Anterior cingulate cortex (tissue), 58 donors: ENCODE results near the gene MSS51.
"Not testable (repeated sequence)": the region's sequence is repeated elsewhere in the genome, so short reads cannot be mapped to it uniquely, and the experiment has no call there.

Experiments used
- DNase-seq, 58 donors: peaks; one replicate each; lab custom pipeline; 2025; lab: John Stamatoyannopoulos, UW

The MSS51 gene

DNA sequence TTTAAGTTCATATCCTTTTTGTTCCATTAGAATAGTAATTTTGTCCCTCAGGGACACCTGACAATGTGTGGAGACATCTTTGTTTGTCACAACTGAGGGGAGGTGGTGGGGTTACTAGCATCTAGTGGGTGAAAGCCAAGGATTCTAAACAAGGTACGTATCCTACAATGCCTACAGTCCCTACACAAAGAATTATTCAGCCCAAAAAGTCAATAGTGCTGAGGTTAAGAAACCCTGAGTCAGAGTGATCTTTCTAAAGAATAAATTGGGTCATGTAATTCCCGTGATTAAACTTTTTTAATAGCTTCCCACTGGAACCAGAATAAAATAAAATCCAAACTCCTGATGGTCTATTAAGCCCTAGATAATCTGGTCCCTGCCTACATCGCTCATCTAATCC, 16.8 kb downstream of the MSS51 start:
- no peak for DNase-seq

DNA sequence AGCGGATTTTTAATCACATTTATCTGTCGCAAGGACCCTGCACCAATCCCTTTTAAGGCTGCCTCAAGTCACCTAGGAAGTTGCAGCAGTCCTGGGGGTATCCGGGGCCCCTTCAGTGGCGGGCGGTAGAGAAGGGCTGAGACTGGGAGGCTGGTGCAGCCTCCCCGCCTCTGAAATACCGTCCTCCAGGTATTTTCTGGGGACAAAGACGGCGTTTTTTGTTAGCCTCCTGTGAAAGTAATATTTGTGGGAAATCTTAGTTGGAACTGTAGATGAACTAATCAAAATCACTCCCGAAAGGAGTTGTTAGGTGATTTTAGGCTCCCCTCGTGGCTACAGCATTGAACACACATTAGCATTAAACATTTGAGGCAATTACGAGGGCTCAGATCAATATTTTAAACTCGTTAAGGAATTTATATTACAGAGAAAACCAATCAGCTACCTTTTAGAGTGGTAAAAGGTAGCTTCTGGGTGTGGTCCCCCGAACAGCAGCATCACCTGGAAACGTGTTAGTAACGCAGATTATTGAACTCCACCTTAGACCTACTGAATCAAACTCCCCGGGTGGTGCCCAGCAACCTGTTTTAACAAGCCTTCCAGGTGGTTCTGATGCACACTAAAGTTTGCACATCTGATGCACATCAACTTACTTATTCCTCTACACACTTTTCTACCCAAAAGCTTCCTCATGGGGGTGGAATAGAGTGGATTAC, 19.0 kb downstream of the MSS51 start:
- no peak for DNase-seq

DNA sequence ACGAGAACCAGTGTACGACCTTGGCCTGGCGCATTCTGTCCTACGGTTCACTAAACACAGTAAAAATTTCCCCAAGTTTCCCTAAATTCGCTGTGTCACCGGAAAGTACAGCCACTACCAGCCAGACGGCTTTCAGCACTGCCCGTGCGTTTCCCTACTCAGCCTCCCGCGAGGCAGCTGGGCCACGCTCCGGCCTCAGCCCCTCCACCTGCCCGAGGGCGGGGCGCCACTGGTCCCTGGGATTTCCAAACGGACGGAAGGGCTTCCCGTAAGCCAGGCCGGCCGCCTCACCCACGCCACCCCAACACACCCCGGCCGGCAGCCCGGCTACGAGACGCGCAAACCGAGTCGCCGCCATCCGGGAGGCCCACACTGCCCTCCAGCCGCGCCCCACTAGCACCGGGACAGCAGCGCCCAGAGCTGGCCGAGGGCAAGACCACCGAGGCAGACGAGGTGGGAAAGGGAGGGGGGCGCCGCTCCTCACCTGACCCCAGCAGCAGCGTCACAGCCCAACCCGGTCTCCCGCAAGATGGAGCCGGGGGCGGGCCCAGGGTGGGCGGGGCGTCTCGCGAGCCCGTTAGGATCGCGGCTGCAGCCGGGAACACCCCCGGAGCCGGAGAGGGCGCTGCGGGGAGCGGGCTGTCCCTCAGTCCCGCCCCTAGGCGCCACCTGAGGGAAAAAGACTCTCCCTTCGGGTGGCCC, 19.7 kb downstream of the MSS51 start, which contains the start of gene ANXA7:
TSS of gene ANXA7 (minus strand) at position 531 of the 702 bp plus-strand sequence. CDS start 13,202 bp downstream, outside the sequence.
- peak; percentile 50 to 95 (median 86) for DNase-seq

DNA sequence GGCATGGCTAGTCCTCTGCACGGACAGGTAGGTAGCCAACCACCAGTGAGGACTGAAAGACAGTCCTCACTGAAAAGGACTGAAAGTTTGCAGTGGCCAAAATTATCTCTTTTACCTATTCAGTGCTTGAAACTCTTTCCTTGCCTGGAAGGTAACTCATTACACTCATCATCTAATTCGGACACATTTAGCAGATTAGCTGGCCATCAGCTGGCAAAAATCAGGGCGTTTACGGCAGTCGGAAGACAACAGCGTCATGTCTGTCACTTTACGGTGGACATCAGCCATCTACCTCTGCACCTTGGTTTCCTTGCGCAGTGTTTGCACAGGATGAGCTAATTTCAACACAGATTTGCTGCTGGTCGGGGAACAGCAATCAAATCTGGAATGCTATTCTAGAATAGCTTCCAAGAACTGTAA, 20.2 kb downstream of the MSS51 start:
- DNase-seq, result peak in 24 of 58 donors; percentile 6 to 68 (median 36)

DNA sequence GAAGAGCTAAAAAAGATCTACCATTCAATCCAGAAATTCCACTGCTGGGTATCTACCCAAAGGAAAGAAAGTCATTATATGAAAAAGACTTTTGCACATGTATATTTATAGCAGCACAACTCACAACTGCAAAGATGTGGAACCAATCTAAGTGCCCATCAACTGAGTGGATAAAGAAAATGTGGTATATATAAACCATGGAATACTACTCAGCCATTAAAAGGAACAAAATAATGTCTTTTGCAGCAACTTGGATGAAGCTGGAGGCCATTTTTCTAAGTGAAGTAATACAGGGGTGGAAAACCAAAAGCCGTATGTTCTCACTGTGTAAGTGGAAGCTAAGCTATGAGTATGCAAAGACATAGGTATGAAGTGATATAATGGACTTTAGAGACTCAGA, 22.5 kb downstream of the MSS51 start:
- no peak for DNase-seq

DNA sequence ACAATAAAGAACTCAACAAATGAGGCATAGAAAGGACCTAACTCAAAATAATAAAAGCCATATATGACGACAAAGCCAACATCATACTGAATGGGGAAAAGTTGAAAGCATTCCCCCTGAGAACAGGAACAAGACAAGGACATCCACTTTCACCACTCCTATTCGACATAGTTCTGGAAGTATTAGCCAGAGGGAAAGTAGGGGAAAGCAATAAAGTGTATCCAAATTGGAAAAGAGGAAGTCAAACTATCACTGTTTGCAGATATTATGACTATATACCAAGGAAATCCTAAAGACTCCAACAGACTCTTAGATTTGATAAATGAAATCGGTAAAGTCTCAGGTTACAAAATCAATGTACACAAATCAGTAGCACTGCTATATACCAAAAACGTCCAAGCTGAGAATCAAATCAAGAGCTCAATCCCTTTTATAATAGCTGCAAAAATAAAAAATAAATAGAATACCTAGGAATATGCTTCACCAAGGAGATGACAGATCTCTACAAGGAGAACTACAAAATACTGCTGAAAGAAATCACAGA, 24.3 kb downstream of the MSS51 start:
- no peak for DNase-seq

DNA sequence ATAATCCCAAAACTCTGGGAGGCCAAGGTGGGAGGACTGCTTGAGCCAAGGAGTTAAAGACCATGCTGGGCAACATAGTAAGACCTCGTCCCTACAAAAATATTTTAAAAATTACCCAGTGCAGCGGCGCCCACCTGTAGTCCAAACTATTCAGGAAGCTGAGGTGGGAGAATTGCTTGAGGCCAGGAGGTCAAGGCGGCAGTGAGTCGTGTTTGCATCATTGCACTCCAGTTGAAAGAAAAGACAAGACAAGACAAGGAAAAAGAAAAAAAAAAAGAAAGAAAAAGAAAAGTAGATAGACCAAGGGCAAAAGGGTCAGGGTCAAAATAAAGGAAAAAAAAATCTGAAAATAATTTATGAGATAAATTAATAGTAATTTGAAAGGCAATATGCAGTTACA, 25.3 kb downstream of the MSS51 start:
- no peak for DNase-seq

DNA sequence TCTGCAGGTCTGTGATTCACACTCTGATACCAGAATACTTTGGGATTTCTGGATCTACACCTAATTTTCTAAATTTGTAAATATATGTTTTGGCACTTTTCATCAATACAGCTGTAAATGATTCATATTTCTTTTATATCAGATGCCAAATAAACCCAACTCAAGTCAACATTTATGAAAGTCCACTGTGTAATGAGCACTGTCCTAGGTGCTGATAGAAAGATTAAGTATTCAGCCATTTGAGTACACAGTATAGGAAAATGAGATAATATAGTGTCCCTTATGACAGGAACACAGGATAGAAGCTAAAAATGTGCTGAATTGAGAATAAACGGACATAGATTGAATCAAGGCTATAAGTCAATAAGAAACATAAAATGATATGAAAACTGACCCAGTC, 25.9 kb downstream of the MSS51 start:
- no peak for DNase-seq

DNA sequence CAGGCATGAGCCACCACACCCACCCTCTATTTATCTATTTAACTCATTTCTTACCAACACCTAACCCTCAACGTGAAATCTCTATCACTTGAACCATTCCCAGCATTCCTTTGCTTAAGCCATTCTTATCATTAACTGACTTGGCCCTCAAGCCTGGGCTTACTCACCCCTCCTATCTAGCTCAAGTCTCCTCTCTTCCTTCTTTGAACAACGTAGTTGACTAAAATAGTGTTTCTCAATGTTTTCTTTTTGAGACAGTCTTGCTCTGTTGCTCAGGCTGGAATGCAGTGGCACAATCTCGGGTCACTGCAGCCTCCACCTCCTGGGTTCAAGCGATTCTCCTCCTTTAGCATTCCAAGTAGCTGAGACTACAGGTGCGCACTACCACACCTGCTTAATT, 26.5 kb downstream of the MSS51 start:
- DNase-seq, result no peak

DNA sequence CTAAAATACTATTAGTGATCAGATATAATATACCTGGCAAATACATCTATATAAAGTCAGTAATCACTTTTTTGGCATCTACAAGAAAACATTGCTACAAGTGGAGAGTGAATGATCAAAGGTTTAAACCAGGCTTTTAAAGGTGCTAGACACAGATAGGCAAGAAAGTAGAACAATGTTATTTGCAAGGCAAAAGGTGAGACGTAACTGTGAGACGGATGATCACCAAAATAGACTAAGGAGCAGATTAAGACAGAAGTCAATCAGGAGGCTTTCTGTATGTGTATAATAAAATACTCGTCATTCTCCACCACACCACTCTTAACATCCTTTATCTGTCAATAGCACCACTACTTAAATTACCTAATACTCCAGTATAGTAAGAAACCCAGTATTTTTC, 27.8 kb downstream of the MSS51 start:
- no peak for DNase-seq

DNA sequence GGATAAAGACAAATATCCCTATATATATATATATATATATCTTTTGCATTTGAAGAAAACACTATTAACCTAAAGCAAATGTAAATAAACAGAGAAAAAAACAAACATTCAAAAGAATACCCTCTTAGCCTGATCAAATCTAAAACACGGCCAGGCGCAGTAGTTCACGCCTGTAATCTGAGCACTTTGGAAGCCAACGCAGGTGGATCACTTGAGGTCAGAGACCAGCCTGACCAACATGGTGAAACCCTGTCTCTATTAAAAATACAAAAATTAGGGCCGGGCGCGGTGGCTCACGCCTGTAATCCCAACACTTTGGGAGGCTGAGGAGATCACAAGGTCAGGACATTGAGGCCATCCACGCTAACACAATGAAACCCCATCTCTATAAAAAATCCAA, 28.7 kb downstream of the MSS51 start:
- DNase-seq, result no peak

DNA sequence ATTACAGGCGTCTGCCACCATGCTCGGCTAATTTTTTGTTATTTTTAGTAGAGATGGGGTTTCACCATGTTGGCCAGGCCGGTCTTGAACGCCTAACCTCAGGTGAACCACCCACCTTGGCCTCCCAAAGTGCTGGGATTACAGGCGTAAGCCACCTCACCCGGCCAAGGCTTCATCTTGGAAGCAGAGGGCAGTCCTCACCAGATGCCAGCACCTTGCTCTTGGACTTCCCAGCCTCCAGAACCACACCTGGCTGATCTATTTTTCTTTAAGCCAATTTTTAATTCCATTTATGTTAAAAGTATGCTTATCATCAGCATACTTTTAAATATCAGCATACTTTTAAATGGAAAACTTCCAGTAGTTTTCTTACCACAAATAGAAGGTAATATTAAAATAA, 31.7 kb downstream of the MSS51 start:
- no peak for DNase-seq

DNA sequence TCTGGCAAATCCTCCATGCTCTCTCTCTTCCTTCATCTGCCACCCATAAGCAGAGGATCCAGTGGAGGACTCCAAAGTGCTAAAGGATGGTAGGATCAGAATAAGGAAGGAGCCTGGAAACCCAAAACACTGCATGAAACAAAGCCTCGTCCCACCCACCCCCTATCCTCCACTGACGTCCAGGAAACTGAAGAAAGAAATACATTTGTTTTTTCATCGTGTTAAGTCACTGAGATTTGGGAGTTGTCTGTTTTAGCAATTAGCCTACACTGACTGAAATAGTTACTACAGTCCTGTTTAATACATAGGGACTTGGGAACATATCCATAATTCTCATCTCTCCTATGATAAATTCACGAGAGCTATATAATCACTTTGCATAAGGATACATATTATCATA, 34.3 kb downstream of the MSS51 start:
- DNase-seq, result no peak

DNA sequence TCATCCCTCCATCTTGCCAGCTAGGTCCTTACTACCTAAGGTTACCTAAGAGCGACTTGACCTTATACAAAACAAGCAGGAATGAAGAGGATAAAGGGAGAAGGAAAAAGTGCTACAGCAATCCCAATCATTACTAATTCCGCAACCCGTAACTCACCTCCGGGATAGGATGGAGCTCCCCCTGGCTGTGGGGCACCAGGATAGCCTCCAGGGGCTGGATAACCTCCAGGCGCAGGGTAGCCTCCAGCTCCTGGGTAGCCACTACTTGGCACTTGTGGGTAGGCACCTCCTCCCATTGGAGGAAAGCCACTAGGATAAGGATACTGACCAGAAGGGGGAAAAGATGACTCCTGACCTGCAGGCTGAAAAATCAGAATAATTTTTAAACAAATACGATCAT, 35.3 kb downstream of the MSS51 start:
- no peak for DNase-seq

DNA sequence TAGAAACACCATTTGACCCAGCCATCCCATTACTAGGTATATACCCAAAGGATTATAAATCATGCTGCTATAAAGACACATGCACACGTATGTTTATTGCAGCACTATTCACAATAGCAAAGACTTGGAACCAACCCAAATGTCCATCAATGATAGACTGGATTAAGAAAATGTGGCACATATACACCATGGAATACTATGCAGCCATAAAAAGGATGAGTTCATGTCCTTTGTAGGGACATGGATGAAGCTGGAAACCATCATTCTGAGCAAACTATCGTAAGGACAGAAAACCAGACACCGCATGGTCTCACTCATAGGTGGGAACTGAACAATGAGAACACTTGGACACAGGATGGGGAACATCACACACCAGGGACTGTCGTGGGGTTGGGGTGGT, 39.0 kb downstream of the MSS51 start:
- DNase-seq, result not testable (repeated sequence)

DNA sequence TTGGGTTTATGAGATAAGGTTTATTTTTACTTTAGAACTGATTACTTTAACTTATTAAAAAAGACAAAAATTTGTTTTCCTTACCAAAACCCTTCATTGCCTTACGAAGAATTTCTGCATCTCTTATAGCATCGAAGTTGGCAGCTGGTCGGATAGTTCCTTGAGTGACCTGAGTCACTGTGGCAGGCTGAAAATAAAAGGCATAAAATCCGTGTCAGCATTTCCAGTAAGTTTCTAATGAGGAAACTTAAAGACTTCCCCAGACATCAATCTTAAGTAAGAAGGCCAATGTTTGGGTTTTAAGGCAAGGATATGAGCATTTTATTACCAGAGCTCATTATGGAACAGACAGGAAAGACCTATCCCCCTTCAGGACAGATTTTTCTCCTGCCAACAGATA, 45.1 kb downstream of the MSS51 start:
- DNase-seq, result no peak

DNA sequence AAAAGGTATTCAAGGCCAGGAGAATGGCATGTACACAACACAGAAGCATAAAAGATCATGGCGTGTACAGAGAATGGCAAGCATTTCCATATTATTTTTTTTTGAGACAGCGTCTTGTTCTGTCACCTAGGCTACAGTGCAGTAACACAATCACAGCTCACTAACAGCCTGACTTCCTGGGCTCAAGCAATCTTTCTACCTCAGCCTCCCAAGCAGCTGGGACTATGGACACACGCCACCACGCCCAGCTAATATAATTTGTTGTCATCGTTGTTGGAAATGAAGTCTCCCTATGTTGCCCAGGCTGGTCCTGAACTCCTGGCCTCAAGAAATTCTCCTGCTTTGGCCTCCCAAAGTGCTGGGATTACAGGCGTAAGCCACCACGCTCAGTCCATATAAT, 46.8 kb downstream of the MSS51 start:
- DNase-seq, result no peak

DNA sequence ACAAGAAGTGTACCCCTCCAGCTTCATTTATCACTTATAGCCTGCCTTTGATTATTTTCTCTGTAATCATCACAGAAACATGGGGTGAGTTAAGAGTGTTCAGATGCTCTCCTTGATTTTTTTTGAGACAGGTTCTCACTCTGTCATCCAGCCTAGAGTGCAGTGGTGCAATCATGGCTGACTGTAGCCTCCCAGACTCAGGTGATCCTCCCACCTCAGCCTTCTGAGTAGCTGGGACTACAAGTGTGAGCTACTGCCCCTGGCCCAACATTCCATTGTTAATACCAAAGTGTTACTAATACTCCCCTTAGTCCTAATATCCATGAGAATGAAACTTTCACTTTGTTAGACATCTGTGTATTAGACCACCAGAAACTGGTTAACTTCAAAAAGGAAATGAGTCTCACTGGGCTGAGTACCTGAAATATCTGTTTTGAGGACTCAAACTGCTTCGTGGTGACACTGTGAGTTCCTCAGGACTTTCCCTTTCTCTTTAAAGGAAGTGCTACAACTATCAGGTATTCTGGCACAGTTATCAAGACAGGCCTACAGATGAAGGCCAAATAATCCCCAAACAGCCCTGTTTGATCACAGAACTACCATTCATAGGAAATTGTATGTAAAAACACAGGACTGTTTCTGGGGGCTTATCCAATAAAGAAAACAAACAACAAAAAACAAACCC, 54.2 kb downstream of the MSS51 start:
- no peak for DNase-seq

DNA sequence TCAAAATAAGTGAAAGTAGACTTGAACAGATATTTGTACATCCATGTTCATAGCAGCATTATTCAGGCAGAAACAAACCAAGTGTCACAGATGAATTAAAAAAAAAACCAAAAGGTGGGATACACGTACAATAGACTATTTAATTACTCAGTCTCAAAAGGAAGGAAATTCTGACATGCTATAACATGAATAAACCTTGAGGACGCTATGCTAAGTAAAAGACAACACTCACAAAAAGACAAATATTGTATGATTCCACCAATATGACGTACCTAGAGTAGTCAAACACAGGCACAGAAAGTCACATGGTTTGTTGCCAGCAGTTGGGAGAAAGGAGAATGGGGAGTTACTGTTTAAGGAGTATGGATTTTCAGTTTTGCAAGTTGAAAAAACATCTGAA, 56.7 kb downstream of the MSS51 start:
- no peak for DNase-seq
